CD14-positive monocyte (primary cell): ENCODE measurements around the gene LDB3. TPM values are rescaled to one million over a fixed set of nuclear protein-coding genes. Genes with fewer than 3 reads are reported as not detected.

Experiments used
- DNase-seq, 3 donors: peaks; one replicate each; pipeline ENCODE4 v3.0.0-alpha.2; 2011 to 2022
- H2AFZ ChIP-seq: 2 replicates; pipeline ENCODE4 v1.6.0; 2012; ENCODE audit warnings: mild to moderate bottlenecking, low read depth, low read length, inconsistent platforms; ENCODE audit not compliant: insufficient read depth, poor library complexity, severe bottlenecking
- H3K27ac ChIP-seq, 2 donors: 1 replicate in 1 of 2; 2 replicates in 1 of 2; pipeline ENCODE4 v1.5.1; 2012 to 2013; ENCODE audit warnings: low read length in 2 of 2, control low read depth in 1 of 2, inconsistent platforms in 1 of 2, low read depth in 1 of 2, mild to moderate bottlenecking in 1 of 2
- H3K27me3 ChIP-seq, 2 donors: one replicate each; pipeline versions ENCODE4 v1.6.0 to v1.6.1; 2011 to 2013; ENCODE audit warnings: low read length in 2 of 2; ENCODE audit not compliant: control insufficient read depth in 2 of 2, insufficient read depth in 2 of 2
- H3K36me3 ChIP-seq, 2 donors: replicated peaks in 1 of 2; 1 replicate in 1 of 2; 2 replicates in 1 of 2; pipeline versions ENCODE4 v1.5.1 to v1.6.1; 2012 to 2013; ENCODE audit warnings: low read length in 2 of 2, control low read depth in 1 of 2, inconsistent platforms in 1 of 2, mild to moderate bottlenecking in 1 of 2; ENCODE audit not compliant: insufficient read depth in 2 of 2, control insufficient read depth in 1 of 2
- H3K4me1 ChIP-seq, 2 donors: 1 replicate in 1 of 2; 2 replicates in 1 of 2; pipeline versions ENCODE4 v1.5.1 to v1.6.1; 2012 to 2013; ENCODE audit warnings: low read length in 2 of 2, control low read depth in 1 of 2, inconsistent platforms in 1 of 2, mild to moderate bottlenecking in 1 of 2, moderate library complexity in 1 of 2; ENCODE audit not compliant: insufficient read depth in 2 of 2, control insufficient read depth in 1 of 2
- H3K4me2 ChIP-seq: replicated peaks from 2 replicates; pipeline ENCODE3; 2012; ENCODE audit warnings: low read length, moderate library complexity, mild to moderate bottlenecking; ENCODE audit not compliant: poor library complexity, severe bottlenecking; ENCODE audit errors: extremely low read depth
- H3K4me3 ChIP-seq, 3 experiments: fragments of 200-600 bp in 1 of 3; sonication (generic) in 1 of 3; replicated peaks in 1 of 3; 1 replicate in 2 of 3; 2 replicates in 1 of 3; pipeline ENCODE4 v1.5.1; 2011 to 2013; ENCODE audit warnings: low read length in 3 of 3, mild to moderate bottlenecking in 3 of 3, control low read depth in 2 of 3, low read depth in 2 of 3, inconsistent platforms in 1 of 3, moderate library complexity in 1 of 3
- H3K79me2 ChIP-seq: 2 replicates; pipeline ENCODE4 v1.6.0; 2012; ENCODE audit warnings: mild to moderate bottlenecking, control low read depth, inconsistent platforms, low read length, moderate library complexity; ENCODE audit not compliant: insufficient read depth
- H3K9ac ChIP-seq: 2 replicates; pipeline ENCODE4 v1.6.0; 2017; ENCODE audit warnings: low read length, mild to moderate bottlenecking; ENCODE audit not compliant: insufficient read depth, poor library complexity, severe bottlenecking
- H3K9me3 ChIP-seq, 2 donors: replicated peaks in 1 of 2; 1 replicate in 1 of 2; 2 replicates in 1 of 2; pipeline versions ENCODE4 v1.5.1 to v1.6.1; 2012 to 2013; ENCODE audit warnings: low read length in 2 of 2, control low read depth in 1 of 2; ENCODE audit not compliant: control insufficient read depth in 1 of 2, insufficient read depth in 1 of 2
- H4K20me1 ChIP-seq: 2 replicates; pipeline ENCODE4 v1.6.0; 2012; ENCODE audit warnings: mild to moderate bottlenecking, low read length, control low read depth, moderate library complexity; ENCODE audit not compliant: insufficient read depth
- H3K27ac Mint-ChIP-seq, 7 donors: one replicate each; pipeline ENCODE4 v1.8.0; 2020; ENCODE audit warnings: mild to moderate bottlenecking in 7 of 7, mixed read lengths in 7 of 7, moderate library complexity in 6 of 7, inconsistent platforms in 2 of 7
- H3K27me3 Mint-ChIP-seq, 3 donors: one replicate each; pipeline ENCODE4 v1.8.0; 2021 to 2022; ENCODE audit warnings: low read depth in 3 of 3, mild to moderate bottlenecking in 3 of 3, mixed read lengths in 3 of 3, moderate library complexity in 3 of 3, inconsistent platforms in 1 of 3
- H3K36me3 Mint-ChIP-seq, 2 donors: one replicate each; pipeline ENCODE4 v1.8.0; 2020; ENCODE audit warnings: mixed read lengths in 2 of 2, inconsistent platforms in 1 of 2, mild to moderate bottlenecking in 1 of 2
- H3K4me1 Mint-ChIP-seq: one replicate; pipeline ENCODE4 v1.8.0; 2020; ENCODE audit warnings: mild to moderate bottlenecking, mixed read lengths
- H3K4me3 Mint-ChIP-seq, 2 donors: one replicate each; pipeline ENCODE4 v1.8.0; 2020; ENCODE audit warnings: mild to moderate bottlenecking in 2 of 2, mixed read lengths in 2 of 2, moderate library complexity in 1 of 2
- H3K9me3 Mint-ChIP-seq, 7 donors: one replicate each; pipeline ENCODE4 v1.8.0; 2020 to 2022; ENCODE audit warnings: mixed read lengths in 7 of 7, mild to moderate bottlenecking in 6 of 7, moderate library complexity in 6 of 7, inconsistent platforms in 2 of 7
- CTCF ChIP-seq: fragments of 200-600 bp; IDR thresholded peaks from one replicate; pipeline ENCODE4 v1.8.0; 2022; ENCODE audit warnings: antibody characterized with exemption, mild to moderate bottlenecking
- WGBS: methylation state at CpG from one replicate; pipeline ENCODE4 v1.1.5; 2013; ENCODE audit warnings: missing lambda C conversion rate; ENCODE audit not compliant: insufficient coverage; 5-methylcytosine and 5-hydroxymethylcytosine counted together
- intact Hi-C, 2 donors: fragments of 100-400 bp; cut with micrococcal nuclease; formaldehyde crosslinking; loops; one replicate each; pipeline versions ENCODE4 v1.15.0 to v1.15.1; 2023
- polyA plus RNA-seq, 3 donors: library from polyadenylated mRNA; depleted of rRNA in 1 of 3; unstranded in 2 of 3; stranded (reverse) in 1 of 3; fragments of 300-500 nt in 2 of 3; fragments of >200 nt in 1 of 3; fragmentation: Illumina TruSeq in 2 of 3; gene quantifications; 1 replicate in 2 of 3; 2 replicates in 1 of 3; pipeline ENCODE4 v1.2.3, GENCODE V29; 2012 to 2021

LDB3 gene
- polyA plus RNA-seq, 3 donors = not detected

GRCh38 chr10:86756511-86757112 is 88.3 kb downstream of the LDB3 start, which contains the start of gene BMPR1A:
Gene BMPR1A (plus strand): TSS chr10:86756619. CDS start chr10:86876019, 119,400 bp downstream.
- peaks cover 63 to 83% (median 74%) of the 10 kb centered on the region in 3 donors for H3K27me3 Mint-ChIP-seq
- no peak for TF ChIP-seq CTCF
- peak within 1 kb of the TSS; percentile 74 for H3K9ac ChIP-seq
- WGBS = under 1% methylated on average over 73 of the region's 85 CpGs
- peaks cover 3 to 7% of the 10 kb centered on the region in 2 donors for H3K9me3 ChIP-seq
- DNase-seq = no peak
- peaks cover 13 to 17% of the 10 kb centered on the region in 2 donors for H3K4me1 ChIP-seq
- H3K79me2 ChIP-seq = no peaks in the 10 kb centered on the region
- H2AFZ ChIP-seq = peak within 1 kb of the TSS; percentile 86
- peaks cover 19% of the 10 kb centered on the region for H3K4me1 Mint-ChIP-seq
- peaks cover 2 to 8% of the 10 kb centered on the region in 2 donors for H3K36me3 Mint-ChIP-seq
- intact Hi-C loops = no loop called here
- no peak within 1 kb of the TSS for H3K27ac ChIP-seq
- peaks cover 61 to 74% of the 10 kb centered on the region in 2 donors for H3K27me3 ChIP-seq
- no peaks in the 10 kb centered on the region for H4K20me1 ChIP-seq
- H3K4me3 ChIP-seq = peak within 1 kb of the TSS; percentile 53 to 79 (median 53)
- H3K9me3 Mint-ChIP-seq = peaks cover 0 to 18% (median 8%) of the 10 kb centered on the region in 7 donors
- peak within 1 kb of the TSS; percentile 81 to 90 for H3K4me3 Mint-ChIP-seq
- H3K27ac Mint-ChIP-seq = peak within 1 kb of the TSS in 1 of 7 donors; percentile 35
- H3K4me2 ChIP-seq = peak within 1 kb of the TSS; percentile 95
- no peaks in the 10 kb centered on the region for H3K36me3 ChIP-seq

- Mint-ChIP-seq H3K4me3 (peak overlapping the region; percentile 79 to 83), H3K27me3 (peaks cover 68 to 88% (median 77%) of the 10 kb centered on the region in 3 donors), H3K27ac (no peak overlapping the region), H3K9me3 (peaks cover 0 to 18% (median 8%) of the 10 kb centered on the region in 7 donors), H3K36me3 (peaks cover 2 to 8% of the 10 kb centered on the region in 2 donors), H3K4me1 (peaks cover 19% of the 10 kb centered on the region)
- no peak for DNase-seq
- Histone ChIP-seq H3K9me3 (peaks cover 3 to 7% of the 10 kb centered on the region in 2 donors), H3K4me2 (peak overlapping the region; percentile 95), H3K9ac (peak overlapping the region; percentile 61), H3K27me3 (peaks cover 62 to 80% of the 10 kb centered on the region in 2 donors), H2AFZ (peak overlapping the region; percentile 86), H3K4me3 (peak overlapping the region; percentile 8 to 79 (median 30)), H3K79me2 (no peaks in the 10 kb centered on the region), H3K4me1 (peaks cover 13 to 17% of the 10 kb centered on the region in 2 donors), H3K36me3 (no peaks in the 10 kb centered on the region), H3K27ac (no peak overlapping the region), H4K20me1 (no peaks in the 10 kb centered on the region)
- WGBS = 2% methylated on average over 35 of the region's 47 CpGs
- intact Hi-C loops = no loop called here
- TF ChIP-seq CTCF = no peak
Measured at GRCh38 chr10:86757113-86757972, 89.0 kb downstream of the LDB3 start.
